HG03280 (cell line): ENCODE data around the gene SAPCD1.
A peak's percentile ranks its signal among the peaks of the same experiment; 100 is the strongest.

Experiments used
- ATAC-seq: cut with Tn5 transposase; IDR thresholded peaks from one replicate; pipeline ENCODE4 v1.9.1; 2021; ENCODE audit warnings: mild to moderate bottlenecking, moderate library complexity; ENCODE audit not compliant: unreplicated experiment

Gene SAPCD1

DNA sequence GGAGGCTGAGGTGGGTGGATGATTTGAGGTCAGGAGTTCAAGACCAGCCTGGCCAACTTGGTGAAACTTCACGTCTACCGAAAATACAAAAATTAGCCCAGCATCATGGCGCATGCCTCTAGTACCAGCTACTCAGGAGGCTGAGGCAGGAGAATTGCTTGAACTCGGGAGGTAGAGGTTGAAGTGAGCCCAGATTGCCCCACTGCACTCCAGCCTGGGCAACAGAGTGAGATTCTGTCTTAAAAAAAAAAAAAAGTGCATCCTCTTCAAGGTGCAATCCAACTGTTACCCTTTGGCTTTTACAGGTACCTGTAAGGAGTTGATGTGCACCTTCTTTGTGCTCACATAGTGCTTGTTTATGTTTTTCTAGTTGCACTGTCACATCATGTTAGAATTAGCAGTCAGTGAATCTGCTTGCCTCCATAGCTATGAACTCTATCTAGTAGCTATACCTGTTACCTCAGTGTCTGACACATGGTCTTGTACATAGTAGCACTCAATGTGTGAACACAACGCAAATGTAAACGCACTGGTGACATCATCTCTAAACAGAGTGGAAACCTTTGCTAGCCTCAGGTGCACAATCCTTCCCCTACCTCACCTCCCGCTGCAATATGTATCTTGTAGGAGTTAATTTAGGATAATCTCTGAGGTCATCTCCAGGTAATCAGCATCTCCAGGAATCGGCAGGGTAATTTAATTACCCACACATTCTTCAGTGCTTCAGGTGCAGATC is 13.0 kb upstream of the SAPCD1 start:
- ATAC-seq: no peak

DNA sequence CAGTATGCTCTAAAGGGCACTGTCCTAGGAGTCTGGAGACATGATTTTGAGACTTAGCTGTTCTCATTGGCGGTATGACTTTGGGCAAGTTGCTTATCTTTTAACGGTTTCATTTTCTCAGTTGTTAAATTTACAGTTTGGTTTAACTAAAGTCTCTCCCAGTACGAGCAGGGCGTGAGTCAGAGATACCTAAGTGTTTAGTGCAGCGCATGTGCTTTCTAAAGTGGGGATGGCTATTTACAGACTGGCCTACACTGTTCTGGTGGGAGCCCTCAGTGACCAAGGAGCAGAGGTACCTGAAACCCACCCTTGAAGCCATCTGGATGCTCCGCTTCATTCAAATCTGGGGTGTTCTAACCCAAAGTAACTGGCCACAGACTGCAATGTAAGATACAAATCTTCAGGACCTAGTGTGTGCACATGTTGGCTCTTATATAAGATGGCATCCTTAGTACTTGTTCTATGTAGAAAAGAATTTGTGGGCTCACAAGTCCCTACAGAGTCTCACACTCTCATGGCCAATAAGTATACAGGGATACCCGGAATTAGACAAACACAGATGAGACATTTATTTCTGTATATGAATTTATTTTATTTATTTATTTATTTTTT is 11.9 kb upstream of the SAPCD1 start:
- no peak for ATAC-seq

- no peak for ATAC-seq
Measured at GRCh38 chr6:31752739-31753319, 9.6 kb upstream of the SAPCD1 start.

- ATAC-seq: no peak
Measured at GRCh38 chr6:31758281-31758680, 4.2 kb upstream of the SAPCD1 start.

DNA sequence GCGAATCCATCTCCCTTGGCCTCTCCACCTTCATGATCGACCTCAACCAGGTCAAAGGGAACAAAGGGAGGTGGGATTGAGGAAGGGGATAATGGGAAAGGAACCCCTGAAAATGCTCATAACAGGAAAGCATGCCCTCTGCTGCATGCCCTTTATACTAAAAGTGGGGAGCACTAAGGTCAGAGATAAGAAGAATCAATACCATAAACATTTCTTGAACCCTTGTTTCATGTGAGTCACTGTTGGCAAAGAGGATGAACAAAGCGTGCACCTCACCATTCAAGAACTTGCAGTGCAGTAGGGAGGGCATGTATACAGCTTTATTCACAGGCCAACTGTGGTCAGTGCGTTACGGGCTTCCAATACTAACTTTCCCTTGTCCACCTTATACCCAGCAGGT is 1.7 kb upstream of the SAPCD1 start:
- ATAC-seq: no peak

GRCh38 chr6:31761343-31761742 is 1.1 kb upstream of the SAPCD1 start:
- ATAC-seq: no peak

DNA sequence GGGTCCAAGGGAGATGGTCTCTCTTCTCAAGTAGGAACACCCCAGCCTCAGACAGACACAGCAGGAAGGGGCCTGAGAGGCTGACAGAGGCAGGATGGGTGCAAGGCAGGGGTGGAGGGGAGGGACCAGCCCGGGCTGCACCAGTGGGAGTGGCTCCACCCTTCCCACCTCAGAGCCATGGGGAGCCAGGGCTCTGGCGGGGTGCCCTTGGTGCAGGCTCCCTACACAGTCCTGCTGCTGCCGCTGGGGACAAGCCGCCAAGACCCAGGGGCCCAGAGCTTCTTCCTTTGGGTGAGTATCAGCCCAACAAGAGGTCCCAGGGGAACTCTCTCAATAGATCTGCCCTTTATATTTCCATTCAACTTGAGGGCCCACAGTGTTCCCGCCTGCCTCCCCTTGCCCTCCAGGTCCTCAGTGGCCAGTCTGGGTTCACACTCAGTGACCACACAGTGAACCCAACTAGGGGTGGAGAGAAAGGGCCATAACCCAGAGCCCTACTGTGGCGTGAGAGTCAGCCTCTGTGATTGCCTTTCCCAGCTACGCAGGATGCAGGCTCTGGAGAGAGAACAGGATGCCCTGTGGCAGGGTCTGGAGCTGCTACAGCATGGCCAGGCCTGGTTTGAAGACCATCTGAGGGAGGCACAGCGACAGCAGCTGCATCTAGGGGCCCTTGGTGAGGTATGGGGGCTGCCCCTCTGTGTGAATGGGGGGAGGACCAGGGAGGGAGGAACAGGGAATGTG is 592 bp downstream of the SAPCD1 start:
- no peak for ATAC-seq

DNA sequence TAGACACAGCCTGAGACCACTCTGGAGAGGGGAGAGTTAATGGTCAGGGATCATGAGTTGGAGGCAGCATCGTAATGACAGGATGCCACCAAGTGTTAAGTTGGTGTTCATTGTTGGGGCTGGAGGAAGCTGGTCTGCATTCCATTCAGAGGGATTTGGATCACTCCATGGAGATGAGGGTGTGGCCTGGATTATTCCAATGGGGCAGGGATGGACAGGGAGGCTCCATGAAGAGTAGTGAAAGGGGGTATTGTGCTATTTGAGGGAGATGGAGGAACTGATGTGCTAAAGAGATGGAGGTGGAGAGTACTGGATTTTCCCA is 1.1 kb downstream of the SAPCD1 start:
- no peak for ATAC-seq

GRCh38 chr6:31764198-31764597 is 1.7 kb downstream of the SAPCD1 start:
- no peak for ATAC-seq

DNA sequence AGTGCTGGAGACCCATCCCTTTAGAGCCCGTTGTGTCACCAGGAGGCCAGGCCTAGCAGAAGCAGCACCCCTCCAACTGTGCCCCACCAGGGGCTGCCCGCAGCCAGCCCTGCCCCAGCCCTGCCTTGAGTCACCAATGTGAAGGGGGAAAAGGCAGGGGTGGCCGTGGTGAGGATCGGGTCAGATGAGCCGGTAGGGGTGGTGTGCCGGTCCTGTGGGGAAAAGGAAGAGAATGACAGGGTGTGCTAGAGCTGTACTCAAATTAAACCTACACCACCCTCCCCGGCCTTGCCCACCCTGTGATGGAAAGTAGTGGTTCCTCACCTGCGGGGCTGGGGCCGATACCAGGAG is 3.1 kb downstream of the SAPCD1 start:
- no peak for ATAC-seq

GRCh38 chr6:31765910-31766794 is 3.7 kb downstream of the SAPCD1 start:
- ATAC-seq: no peak

DNA sequence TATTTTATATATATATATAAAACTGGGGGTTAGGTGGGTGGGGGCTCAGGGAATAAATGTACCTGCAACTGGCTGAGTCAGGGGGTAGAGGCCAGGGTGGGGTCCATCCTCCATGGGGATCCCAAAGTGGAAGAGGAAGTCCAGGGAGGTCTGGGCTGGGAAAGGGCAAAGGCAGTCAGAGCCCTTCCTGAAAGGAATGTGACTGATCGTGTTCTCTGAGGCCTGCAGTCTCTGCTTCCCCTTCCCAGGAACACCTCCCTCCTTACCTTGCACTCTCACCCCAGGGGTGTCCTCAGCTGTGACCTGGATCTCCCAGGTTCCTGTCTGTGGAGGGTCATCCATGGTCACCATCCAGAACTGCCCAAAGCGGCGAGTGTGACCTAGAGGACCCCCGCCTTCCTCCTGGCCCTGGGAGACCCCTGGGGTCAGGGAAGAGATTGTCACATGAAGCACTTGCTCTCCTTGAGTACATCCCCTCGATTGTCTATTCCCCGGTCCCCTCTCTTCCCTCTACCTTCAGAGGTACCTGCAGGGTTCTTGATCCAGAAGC is 4.7 kb downstream of the SAPCD1 start:
- ATAC-seq: no peak

- no peak for ATAC-seq
Measured at GRCh38 chr6:31768363-31769257, 6.2 kb downstream of the SAPCD1 start.

DNA sequence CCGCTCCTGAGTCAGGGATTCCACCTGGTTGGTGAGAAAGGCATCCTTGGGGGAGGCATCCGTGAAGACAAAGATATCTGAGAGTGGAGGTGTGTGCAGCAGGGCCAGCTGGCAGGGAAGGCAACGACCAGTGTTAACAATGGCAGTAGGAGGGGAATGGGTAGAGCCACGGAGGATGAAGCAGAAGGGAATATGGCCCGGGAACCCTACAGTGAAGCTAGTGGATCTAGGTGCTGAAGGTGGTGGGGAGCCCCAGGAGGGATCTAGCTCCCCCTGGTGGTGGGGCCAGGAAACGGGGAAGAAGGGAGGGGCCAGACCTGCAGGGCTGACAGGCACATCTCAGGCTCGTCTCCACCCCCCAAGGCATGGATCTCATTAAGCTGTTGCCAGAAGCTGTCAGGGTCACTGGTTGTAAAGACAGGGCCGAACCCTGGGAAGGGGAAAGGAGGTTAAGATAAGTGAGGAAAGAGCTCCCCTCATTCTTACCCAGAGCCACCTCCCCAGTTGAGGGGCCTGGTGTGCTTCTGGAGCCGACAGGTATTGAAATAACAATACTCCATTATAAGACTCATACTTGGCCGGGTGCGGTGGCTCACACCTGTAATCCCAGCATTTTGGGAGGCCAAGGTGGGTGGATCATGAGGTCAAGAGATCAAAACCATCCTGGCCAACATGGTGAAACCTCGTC is 7.4 kb downstream of the SAPCD1 start:
- peak; percentile 65 for ATAC-seq

- no peak for ATAC-seq
Measured at GRCh38 chr6:31770860-31771259, 8.4 kb downstream of the SAPCD1 start.

DNA sequence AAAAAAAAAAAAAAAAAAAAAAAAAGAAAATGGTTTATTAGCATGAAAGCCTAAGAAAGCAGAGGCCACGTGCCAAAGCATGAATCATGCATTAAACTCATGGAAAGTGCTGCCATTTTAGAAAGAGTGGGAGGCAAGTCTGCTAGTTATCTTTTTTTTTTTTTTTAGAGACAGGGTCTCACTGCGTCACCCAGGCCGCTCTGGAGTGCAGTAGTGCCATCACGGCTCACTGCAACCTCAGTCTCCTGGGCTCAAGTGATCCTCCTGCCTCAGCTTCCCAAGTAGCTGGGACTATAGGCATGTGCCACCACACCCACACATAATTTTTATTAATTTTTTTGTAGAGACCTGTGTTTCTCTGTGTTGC is 9.5 kb downstream of the SAPCD1 start:
- no peak for ATAC-seq

DNA sequence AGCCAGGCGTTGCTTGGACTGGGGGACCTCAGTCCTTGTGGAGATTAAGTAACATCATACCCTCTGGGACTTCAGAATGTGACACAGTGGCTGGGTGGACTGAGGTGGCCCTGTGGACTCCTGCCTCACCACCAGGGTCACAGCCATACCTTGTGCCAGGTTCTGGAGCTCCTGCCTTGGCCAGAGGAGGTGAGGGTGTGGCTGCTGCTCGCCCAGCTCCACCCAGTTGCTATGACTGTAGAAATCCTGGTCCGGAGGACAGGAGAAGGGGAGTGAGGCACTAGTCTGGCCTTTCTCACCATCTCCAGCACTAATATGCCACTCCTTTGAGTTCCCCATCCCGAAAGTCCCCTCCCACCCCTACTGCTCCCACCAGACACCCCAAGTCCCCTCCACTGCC is 12.7 kb downstream of the SAPCD1 start:
- ATAC-seq: no peak

DNA sequence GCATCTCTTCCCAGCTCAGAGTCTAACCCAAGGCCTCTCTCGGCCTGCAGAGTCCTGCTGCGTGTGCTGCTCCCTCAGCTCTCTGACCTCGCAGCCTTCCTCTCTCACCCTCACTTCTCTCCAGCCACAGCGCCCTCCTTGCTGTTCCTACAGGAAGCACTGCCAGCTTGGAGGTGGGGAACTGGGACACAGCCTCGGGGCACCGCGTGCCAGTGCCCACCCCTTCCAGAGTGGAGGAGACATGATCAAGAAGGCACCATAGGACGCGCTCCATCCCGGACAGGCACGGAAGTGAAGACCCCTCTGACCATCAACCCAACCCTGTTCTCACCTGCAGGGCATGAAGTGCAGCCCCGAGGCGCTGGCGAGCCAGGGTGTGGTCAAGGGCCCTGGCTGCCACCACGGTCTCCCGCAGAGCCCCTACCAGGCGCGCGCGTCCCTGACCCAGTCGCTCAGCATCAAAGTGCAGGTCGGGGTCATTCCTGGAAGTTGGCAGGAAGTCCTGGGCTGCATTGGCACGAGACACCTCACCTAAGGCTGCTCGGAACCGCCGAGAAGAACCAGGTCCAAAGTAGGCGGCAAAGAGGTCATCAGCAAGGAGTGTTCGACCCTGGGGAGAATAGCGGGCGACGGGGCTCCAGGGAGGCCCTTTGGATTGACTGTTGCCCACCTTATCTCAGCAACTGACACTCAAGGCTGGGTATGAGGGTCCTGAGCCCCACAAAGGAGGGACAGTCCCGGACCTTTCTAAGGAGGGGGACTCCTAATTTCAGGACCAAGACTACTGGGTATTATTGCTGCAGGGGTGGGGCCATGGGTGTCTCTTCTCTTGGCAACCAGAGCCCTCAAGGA is 13.4 kb downstream of the SAPCD1 start:
- no peak for ATAC-seq
